Keratinocyte (primary cell): ENCODE data around the gene ZNF107. TPM values are rescaled to one million over a fixed set of nuclear protein-coding genes. Genes with fewer than 3 reads are reported as not detected.

Source experiments
- DNase-seq: peaks from one replicate; pipeline ENCODE4 v3.0.0-alpha.2; 2011; ENCODE audit warnings: low read depth, missing footprints, low spot score
- FAIRE-seq: peaks from 2 replicates; lab custom pipeline; 2011; peaks lifted over from hg19 to GRCh38; lab: Jason Lieb, UNC
- H2AFZ ChIP-seq: 2 replicates; pipeline ENCODE4 v1.6.0; 2012; ENCODE audit warnings: low read length, control low read depth, inconsistent platforms; ENCODE audit not compliant: control insufficient read depth
- H3K27ac ChIP-seq: 2 replicates; pipeline ENCODE4 v1.5.1; 2011; ENCODE audit warnings: low read length; ENCODE audit not compliant: control insufficient read depth, insufficient read depth
- H3K27me3 ChIP-seq: 3 replicates; pipeline ENCODE4 v1.6.0; 2011; ENCODE audit warnings: low read length; ENCODE audit not compliant: control insufficient read depth, insufficient read depth; ENCODE audit errors: extremely low read depth
- H3K36me3 ChIP-seq, 2 experiments: 2 replicates in 1 of 2; 3 replicates in 1 of 2; pipeline ENCODE4 v1.5.1; 2011; ENCODE audit warnings: low read length in 2 of 2, mild to moderate bottlenecking in 1 of 2; ENCODE audit not compliant: control insufficient read depth in 2 of 2, insufficient read depth in 2 of 2; ENCODE audit errors: extremely low read depth in 1 of 2
- H3K4me1 ChIP-seq: 3 replicates; pipeline ENCODE4 v1.5.1; 2011; ENCODE audit warnings: low read length; ENCODE audit not compliant: control insufficient read depth, insufficient read depth; ENCODE audit errors: extremely low read depth
- H3K4me2 ChIP-seq: 3 replicates; pipeline ENCODE4 v1.6.0; 2011; ENCODE audit warnings: low read depth, low read length; ENCODE audit not compliant: control insufficient read depth, insufficient read depth; ENCODE audit errors: extremely low read depth
- H3K4me3 ChIP-seq, 3 experiments: fragments of 200-600 bp in 1 of 3; sonication (generic) in 1 of 3; 2 replicates in 2 of 3; 3 replicates in 1 of 3; pipeline ENCODE4 v1.5.1; 2011 to 2016; ENCODE audit warnings: low read length in 3 of 3, mild to moderate bottlenecking in 3 of 3, control low read depth in 2 of 3, inconsistent platforms in 1 of 3, low read depth in 1 of 3, mixed read lengths in 1 of 3, mixed run types in 1 of 3, moderate library complexity in 1 of 3; ENCODE audit not compliant: control insufficient read depth in 2 of 3, insufficient read depth in 2 of 3; ENCODE audit errors: extremely low read depth in 1 of 3
- H3K79me2 ChIP-seq: 2 replicates; pipeline ENCODE4 v1.6.0; 2012; ENCODE audit warnings: low read length; ENCODE audit not compliant: control insufficient read depth, insufficient read depth
- H3K9ac ChIP-seq: 3 replicates; pipeline ENCODE4 v1.6.0; 2011; ENCODE audit warnings: low read length; ENCODE audit not compliant: control insufficient read depth, insufficient read depth; ENCODE audit errors: extremely low read depth
- H3K9me1 ChIP-seq: 3 replicates; pipeline ENCODE4 v1.6.0; 2011; ENCODE audit warnings: low read length; ENCODE audit not compliant: control insufficient read depth, insufficient read depth; ENCODE audit errors: extremely low read depth
- H3K9me3 ChIP-seq: 2 replicates; pipeline ENCODE4 v1.5.1; 2012; ENCODE audit warnings: low read depth, low read length; ENCODE audit not compliant: control insufficient read depth
- H4K20me1 ChIP-seq: 3 replicates; pipeline ENCODE4 v1.6.0; 2011; ENCODE audit warnings: low read length; ENCODE audit not compliant: control insufficient read depth, insufficient read depth; ENCODE audit errors: extremely low read depth
- CTCF ChIP-seq, 3 experiments: IDR thresholded peaks in 1 of 3; conservative IDR thresholded peaks in 1 of 3; optimal IDR thresholded peaks in 1 of 3; 2 replicates in 2 of 3; 3 replicates in 1 of 3; pipeline versions ENCODE3 to v1.5.1; 2011; ENCODE audit warnings: low read length in 3 of 3, mild to moderate bottlenecking in 3 of 3, moderate library complexity in 2 of 3, control low read depth in 1 of 3, inconsistent platforms in 1 of 3; ENCODE audit not compliant: insufficient read depth in 2 of 3; ENCODE audit errors: extremely low read depth in 1 of 3
- EZH2 ChIP-seq: IDR thresholded peaks from one replicate; pipeline ENCODE4 v1.6.1; 2012; ENCODE audit warnings: inconsistent platforms, mild to moderate bottlenecking, low read length, moderate library complexity
- dilution Hi-C: fragments of 300-500 bp; cut with MboI; formaldehyde crosslinking; loops from one replicate; pipeline ENCODE4 v1.7.0; 2020; ENCODE audit warnings: low sequenced_read_pairs; ENCODE audit not compliant: extremely low pct_ligation_motif_present
- polyA minus RNA-seq, 3 experiments: library from RNA; depleted of rRNA, polyadenylated mRNA; stranded (reverse); fragments of >200 nt; gene quantifications; 1 replicate in 1 of 3; 2 replicates in 1 of 3; 3 replicates in 1 of 3; pipeline ENCODE4 v1.2.3, GENCODE V29; 2011
- polyA plus RNA-seq, 5 experiments: library from polyadenylated mRNA; depleted of rRNA in 3 of 5; stranded (reverse) in 3 of 5; stranded (forward) in 1 of 5; unstranded in 1 of 5; fragments of >200 nt; gene quantifications; 1 replicate in 1 of 5; 2 replicates in 3 of 5; 3 replicates in 1 of 5; pipeline versions ENCODE4 v1.2.1 to v1.2.3, GENCODE V29; 2011 to 2012; ENCODE audit warnings: missing spikeins in 2 of 5, low read depth in 1 of 5, low replicate concordance in 1 of 5

The ZNF107 gene
- 2.9 to 5.5 TPM (median 3.8 TPM) in 3 replicates for polyA plus RNA-seq
- polyA plus RNA-seq (2011; ENCODE audit: low read depth), result 1.1 TPM
- 1.4 and 2.0 TPM in 2 replicates for polyA plus RNA-seq (2011; cell fraction: cytosol; rRNA removed)
- 13.4 and 13.5 TPM in 2 replicates for polyA plus RNA-seq (2011; cell fraction: nucleus; rRNA removed)
- 1.0 and 2.6 TPM in 2 replicates for polyA plus RNA-seq (2012; ENCODE audit: low replicate concordance)
- 3.3 to 7.8 TPM (median 4.1 TPM) in 3 replicates for polyA minus RNA-seq
- polyA minus RNA-seq (2011; cell fraction: cytosol; rRNA and poly(A)+ RNA removed), result 1.3 TPM
- polyA minus RNA-seq (2011; cell fraction: nucleus; rRNA and poly(A)+ RNA removed), result 5.7 and 11.2 TPM in 2 replicates

GRCh38 chr7:64665980-64666662, at the start of gene ZNF107:
TSS of gene ZNF107 (plus strand) at chr7:64666133. CDS start at chr7:64666283, 150 bp downstream.
- dilution Hi-C loops, result no loop called here
- no peak for TF ChIP-seq EZH2
- H4K20me1 ChIP-seq, result no peaks in the 10 kb centered on the region
- H3K4me2 ChIP-seq, result peak within 1 kb of the TSS; percentile 87
- peak; percentile 63 for FAIRE-seq
- peaks cover 0 to 3% of the 10 kb centered on the region in 2 experiments for H3K36me3 ChIP-seq
- H3K4me3 ChIP-seq, result peak within 1 kb of the TSS; percentile 75 to 93 (median 83)
- H3K79me2 ChIP-seq, result peaks cover 39% of the 10 kb centered on the region
- peak; percentile 46 for DNase-seq
- peak within 1 kb of the TSS; percentile 96 for H2AFZ ChIP-seq
- no peaks in the 10 kb centered on the region for H3K9me3 ChIP-seq
- no peaks in the 10 kb centered on the region for H3K27me3 ChIP-seq
- H3K9me1 ChIP-seq, result no peaks in the 10 kb centered on the region
- H3K4me1 ChIP-seq, result peaks cover 4% of the 10 kb centered on the region
- peak within 1 kb of the TSS; percentile 56 for H3K27ac ChIP-seq
- H3K9ac ChIP-seq, result peak within 1 kb of the TSS; percentile 85

GRCh38 chr7:64618785-64619456, 47.0 kb upstream of the ZNF107 start:
- H3K4me1 ChIP-seq, result no peaks in the 10 kb centered on the region
- H3K9ac ChIP-seq, result no peak overlapping the region
- H3K9me1 ChIP-seq, result no peaks in the 10 kb centered on the region
- DNase-seq, result no peak
- H3K36me3 ChIP-seq, result no peaks in the 10 kb centered on the region
- H3K79me2 ChIP-seq, result no peaks in the 10 kb centered on the region
- no peaks in the 10 kb centered on the region for H3K27me3 ChIP-seq
- H2AFZ ChIP-seq, result no peak overlapping the region
- no peak for FAIRE-seq
- H3K4me3 ChIP-seq, result no peak overlapping the region
- TF ChIP-seq EZH2 (no peak), CTCF (optimal IDR thresholded peaks at IDR 0.05 in 1 of 3, IDR thresholded peaks at IDR 0.05 in 1 of 3, conservative IDR thresholded peaks at IDR 0.05 in 1 of 3; ENCODE audit: extremely low read depth in 1 of 3, insufficient read depth in 2 of 3, low read length in 3 of 3) (peak; percentile 26 to 47 (median 45))
- dilution Hi-C loops, result no loop called here
- H3K4me2 ChIP-seq, result no peak overlapping the region
- no peak overlapping the region for H3K27ac ChIP-seq
- peaks cover 4% of the 10 kb centered on the region for H3K9me3 ChIP-seq
- no peaks in the 10 kb centered on the region for H4K20me1 ChIP-seq
